ENCODE results near the gene DEK.

The DEK gene

DNA sequence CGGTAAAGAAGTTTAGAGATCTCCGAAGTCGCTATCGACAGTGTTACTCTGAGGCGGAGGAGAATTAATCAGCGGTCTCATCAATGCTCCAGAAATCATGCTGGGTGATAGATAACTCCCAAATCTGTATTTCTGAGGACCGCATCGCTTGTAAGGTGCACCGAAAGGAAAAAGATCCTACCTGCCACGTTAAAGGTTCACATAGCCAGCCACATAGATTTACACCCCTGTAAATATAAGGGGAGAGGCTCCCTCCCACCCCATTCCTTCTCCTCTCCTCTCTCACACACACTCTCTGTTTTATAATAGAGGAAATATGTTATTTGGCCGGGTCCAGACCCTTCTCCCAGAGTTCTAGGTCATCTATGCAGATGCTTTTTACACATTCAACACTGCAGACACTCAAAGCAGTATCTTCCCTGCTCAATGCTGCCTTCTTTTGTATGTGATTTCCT lies 620 bp upstream of the DEK start:
- no peak for DNase-seq

DNA sequence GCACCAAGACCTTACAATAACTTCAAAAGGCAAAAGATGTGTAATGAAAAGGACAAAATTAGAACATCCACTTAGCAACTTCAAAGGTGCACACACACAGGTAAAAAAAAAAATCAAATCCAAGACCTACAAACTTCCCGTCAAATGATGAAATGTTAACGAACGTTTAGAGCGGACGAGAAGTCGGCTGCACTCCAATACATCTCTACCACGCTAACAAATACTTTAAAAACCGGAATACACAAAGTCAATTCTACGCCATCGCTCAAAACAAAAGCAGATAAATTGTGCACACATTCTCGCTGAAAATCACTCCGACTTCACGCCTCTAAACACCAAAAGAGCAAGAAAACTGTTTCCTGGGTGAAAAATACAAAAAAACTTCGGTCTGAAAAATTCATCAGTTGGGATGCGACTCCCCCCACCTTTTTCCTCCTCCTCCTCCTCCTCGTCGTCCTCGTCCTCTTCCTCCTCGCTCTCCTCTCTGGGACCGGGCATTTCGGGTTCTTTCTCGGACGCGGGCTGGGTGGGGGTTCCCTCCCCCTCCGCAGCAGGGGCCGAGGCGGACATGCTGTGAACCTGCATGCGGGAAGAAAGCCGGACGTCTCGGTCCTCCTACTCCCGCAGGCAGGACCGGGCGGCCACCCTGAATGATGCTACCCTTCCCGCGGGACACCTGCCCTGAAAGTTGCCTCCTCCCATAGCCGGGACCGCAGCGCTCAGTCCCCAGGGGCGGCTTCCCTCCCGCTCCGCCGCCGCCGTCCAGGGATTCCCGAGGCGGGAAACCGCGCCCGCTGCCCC lies 712 bp downstream of the DEK start:
- DNase-seq: peak; percentile 39

GRCh38 chr6:18262702-18263417 lies 1.5 kb downstream of the DEK start:
- peak; percentile 26 for DNase-seq

DNA sequence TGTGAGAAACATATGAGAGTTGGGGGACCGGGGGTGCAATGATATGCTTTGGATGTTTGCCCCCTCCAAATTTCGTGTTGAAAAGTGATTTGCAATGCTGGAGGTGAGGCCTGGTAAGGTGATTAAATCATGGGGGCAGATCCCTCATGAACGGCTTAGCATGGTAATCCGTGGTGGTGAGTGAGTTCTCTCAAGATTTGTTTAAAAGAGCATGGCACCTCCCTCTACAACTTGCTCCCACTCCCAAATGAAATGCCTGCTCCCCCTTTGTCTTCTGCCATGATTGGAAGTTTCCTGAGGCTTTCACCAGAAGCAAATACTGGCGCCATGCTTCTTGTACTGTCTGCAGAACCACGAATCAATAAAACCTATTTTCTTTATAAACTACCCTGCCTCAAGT lies 2.5 kb downstream of the DEK start:
- DNase-seq: no peak

DNA sequence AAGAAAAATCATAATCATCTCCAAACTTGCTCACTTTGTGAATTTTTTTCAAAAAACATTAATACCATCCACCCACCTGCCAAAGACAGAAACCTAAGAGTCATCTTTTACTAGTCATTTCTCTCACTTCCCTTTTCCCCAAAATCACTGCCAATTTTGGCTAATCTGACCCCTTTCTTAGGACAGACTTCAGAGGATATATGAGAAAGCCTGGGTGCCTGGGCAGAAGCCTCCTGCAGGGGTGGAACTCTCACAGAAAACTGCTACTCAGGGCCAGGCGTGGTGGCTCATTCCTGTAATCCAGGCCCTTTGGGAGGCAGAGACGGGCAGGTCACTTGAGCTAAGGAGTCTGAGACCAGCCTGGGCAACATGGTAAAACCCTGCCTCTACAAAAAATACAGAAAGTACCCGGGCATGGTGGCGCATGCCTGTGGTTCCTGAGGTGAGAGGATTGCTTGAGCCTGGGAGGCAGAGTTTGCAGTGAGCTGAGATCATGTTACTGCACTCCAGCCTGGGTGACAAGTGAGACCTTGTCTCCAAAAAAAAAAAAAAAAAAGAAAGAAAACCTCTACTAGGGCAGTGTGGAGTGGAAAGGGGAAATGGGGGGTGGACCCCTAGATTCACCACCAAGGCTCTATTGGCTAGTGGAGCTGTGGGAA lies 3.8 kb downstream of the DEK start:
- DNase-seq: no peak

GRCh38 chr6:18259675-18260447 lies 4.5 kb downstream of the DEK start:
- no peak for DNase-seq

DNA sequence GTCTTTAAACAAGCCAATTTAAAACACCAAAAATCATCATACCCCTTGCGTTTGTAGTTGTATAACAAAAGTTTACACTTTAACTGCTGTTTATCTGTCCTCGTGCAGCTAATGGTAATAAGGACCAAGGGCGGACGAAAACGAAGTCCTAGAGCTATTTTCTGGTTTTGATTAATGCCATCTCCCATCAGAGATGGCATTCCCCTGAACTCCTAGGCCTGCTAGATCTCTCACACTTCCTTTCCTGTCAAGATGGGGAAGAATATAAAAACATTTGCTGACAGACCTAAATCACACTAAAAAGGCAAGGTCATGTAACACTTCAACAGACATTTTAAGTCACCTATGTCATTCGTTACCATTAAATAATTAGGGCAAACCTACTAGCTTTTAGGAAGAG lies 9.5 kb downstream of the DEK start:
- no peak for DNase-seq

DNA sequence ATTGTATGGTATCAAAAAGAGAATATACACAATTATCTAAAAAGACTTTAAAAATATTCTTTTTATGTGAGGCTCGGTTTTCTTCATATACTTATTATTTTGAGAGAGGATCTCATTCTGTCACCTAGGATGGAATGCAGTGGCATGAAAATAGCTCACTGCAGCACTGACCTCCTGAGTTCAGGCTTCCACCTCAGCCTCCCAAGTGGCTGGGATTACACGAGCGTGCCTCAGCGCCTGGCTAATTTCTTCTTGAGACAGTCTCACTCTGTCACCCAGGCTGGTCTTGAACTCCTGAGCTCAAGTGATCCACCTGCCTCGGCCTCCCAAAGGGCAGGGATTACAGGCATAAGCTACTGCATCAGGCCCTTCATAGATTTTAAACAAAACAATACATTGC lies 10.7 kb downstream of the DEK start:
- no peak for DNase-seq

DNA sequence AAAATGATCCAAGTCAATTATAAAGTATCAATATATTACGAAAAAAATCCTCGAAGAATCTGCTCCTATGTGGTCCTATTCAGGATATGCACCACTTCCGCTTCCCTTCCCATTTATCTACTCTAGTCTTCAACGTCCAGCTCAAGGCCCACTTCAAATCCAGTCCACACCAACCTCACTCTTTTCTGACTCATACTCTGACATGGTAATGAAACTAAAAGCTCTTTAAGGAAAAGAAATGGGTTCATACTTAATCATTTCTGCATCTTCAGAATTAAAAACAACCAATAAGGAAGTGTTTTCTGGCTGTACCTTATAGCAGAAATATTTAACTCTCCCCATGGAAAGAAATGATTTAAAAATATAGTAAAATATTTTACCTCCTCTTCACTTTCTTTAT lies 15.1 kb downstream of the DEK start:
- DNase-seq: no peak

DNA sequence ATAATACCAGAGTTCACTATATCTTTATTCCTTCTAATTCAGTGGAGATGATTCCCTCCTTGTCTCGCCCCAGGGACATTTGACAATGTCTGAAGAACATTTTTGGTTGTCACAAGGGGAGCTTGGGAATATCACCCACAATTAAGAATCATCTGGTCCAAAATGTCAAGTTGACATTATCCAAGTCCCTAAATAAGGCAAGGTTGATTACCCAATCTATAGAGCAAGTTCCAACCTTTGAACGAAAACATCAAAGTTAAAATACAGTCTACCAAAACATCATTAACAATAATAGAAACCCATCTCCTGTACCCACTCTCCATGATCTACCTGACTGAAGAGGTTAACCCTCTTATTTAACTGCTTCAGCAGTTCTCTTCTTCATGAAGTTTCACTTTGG lies 15.6 kb downstream of the DEK start:
- DNase-seq: no peak

GRCh38 chr6:18247002-18247401 lies 17.3 kb downstream of the DEK start:
- no peak for DNase-seq

DNA sequence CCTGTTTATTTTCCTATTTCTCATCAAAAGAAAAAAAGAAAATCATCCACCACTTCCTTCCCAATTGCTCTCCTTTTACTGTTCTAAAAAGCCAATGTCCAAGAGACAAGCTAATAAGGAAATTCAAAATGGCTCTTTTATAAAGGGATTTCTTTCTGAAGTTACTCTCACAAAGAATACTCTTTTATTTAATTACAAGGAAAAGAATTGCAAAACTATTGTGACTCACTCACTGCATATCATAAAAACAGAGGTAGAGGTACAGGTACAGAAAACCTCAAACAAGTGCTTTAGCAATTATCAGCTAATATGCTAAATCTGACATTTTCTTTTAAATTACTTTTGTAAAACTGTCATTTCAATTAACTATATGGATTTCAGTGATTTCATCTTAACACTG lies 18.1 kb downstream of the DEK start:
- no peak for DNase-seq

- DNase-seq: no peak
These were observed 18.7 kb downstream of the DEK start for GRCh38 chr6:18245642-18246041.

DNA sequence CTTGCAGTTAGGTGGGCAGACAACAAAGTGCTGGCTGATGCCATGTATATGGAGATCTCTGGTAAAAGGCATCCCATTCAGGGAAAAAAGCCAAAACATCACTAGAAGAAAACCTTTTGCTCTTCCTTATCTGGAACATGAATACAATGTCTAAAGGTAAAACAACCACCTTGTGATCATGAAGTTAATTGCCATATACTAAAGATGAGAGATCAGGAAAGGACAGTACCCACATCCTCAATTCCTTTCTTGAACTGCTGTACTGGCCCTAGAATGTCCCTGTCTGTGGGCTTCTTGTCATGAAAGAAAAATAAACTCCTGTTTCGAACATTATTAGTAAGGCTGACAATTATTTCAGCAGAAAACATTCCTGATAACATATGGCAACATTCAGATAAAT lies 19.3 kb downstream of the DEK start:
- no peak for DNase-seq

GRCh38 chr6:18244251-18244650 lies 20.1 kb downstream of the DEK start:
- DNase-seq: no peak

DNA sequence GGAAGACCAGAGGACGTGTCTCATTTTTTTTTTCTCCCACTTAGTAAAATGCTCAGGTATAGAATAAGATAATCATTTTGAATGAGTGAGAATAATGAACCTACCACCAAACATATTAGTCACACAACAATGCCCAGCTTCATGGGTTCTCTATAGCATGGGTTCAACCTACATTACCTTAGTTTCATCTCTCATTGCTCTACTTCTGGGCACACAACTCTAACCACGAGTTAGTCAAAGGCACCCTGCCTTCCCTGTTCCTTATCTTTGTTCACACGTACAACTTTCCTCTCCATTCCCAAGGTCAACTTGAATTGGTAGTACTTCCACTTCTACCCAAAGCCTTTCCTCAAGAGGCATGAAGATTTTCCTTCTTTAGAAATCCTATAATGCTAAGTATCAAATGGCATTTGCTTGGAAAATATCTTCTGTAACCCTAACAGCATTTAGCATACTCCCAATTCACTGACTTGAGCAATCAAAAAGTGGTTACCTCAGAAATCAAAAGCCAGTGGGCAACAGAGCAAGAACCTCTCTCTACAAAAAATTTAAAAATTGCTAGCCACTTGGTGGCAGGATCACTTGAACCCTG lies 20.9 kb downstream of the DEK start:
- peak; percentile 31 for DNase-seq

DNA sequence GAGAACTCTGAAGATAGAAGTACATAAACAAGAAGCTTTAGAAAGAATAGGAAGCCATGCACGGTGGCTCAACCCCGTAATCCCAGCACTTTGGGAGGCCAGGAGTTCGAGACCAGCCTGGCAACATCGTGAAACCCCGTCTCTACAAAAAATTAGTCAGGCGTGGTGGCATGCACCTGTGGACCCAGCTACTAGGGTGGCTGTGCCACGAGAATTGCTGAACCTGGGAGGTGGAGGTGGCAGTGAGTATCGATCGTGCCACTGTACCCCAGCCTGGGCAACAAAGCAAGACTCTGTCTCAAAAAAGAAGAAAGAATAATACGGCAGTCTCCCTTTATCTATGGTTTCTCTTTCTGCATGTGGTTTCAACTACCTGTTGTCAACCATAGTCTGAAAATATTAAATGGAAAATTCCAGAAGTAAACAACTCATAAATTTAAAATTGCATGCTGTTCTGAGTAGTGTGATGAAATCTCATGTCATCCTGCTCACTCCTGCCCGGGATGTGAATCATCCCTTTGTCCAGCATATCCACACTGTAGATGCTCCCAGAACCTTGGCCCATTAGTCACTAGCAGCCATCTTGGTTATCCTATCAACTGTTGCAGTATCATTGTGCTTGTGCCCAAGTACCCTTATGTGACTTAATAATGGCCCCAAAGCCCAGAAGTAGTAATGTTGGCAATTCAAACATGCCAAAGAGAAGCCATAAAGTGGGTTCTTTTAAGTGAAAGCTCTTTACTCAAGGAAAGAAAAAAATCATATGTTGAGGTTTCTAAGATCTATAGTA lies 22.1 kb downstream of the DEK start:
- no peak for DNase-seq

GRCh38 chr6:18241208-18242038 lies 22.9 kb downstream of the DEK start:
- no peak for DNase-seq

GRCh38 chr6:18240230-18240629 lies 24.1 kb downstream of the DEK start:
- DNase-seq: no peak

GRCh38 chr6:18237167-18237566 lies 27.2 kb downstream of the DEK start:
- no peak for DNase-seq

- DNase-seq: no peak
These were observed 28.8 kb downstream of the DEK start for GRCh38 chr6:18235524-18235923.

Measured in hematopoietic multipotent progenitor cell treated with erythropoietin and hydrocortisone succinate and interleukin-3 and kit ligand, for 8 days (in vitro differentiated cells).